PC-3 (cell line): ENCODE data around the gene GFY.

Experiments
- EZH2phosphoT487 ChIP-seq: fragments of 300-600 bp; sonication (generic); IDR thresholded peaks from 2 replicates; pipeline ENCODE4 v1.6.1; 2018; ENCODE audit warnings: mild to moderate bottlenecking, antibody characterized with exemption, low read length, borderline replicate concordance
- TF ChIP-seq, protein P1 (sequence below): fragments of 300-600 bp; sonication (generic); conservative IDR thresholded peaks from 2 replicates; pipeline ENCODE4 v1.5.1; 2017; ENCODE audit warnings: antibody characterized with exemption, low read depth, mild to moderate bottlenecking, low read length

DNA sequence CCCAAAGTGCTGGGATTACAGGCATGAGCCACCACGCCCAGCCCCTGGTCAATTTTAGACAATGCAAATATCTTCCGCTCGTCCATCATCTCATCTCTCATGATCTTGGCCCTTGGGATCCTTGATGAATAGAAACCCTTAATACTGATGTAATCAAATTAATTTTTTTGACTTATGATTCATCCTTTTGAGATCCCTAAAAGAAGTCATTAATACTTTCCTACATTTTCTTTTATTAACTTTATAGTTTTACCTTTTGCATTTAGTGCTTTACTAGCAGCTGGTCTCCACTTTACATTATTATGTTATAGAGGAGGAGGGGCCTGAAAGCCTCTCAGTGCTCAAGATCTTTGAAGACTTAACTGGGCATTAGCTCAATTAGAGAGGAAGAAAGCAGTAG is 44.8 kb upstream of the GFY start:
- TF ChIP-seq, protein P1, sequence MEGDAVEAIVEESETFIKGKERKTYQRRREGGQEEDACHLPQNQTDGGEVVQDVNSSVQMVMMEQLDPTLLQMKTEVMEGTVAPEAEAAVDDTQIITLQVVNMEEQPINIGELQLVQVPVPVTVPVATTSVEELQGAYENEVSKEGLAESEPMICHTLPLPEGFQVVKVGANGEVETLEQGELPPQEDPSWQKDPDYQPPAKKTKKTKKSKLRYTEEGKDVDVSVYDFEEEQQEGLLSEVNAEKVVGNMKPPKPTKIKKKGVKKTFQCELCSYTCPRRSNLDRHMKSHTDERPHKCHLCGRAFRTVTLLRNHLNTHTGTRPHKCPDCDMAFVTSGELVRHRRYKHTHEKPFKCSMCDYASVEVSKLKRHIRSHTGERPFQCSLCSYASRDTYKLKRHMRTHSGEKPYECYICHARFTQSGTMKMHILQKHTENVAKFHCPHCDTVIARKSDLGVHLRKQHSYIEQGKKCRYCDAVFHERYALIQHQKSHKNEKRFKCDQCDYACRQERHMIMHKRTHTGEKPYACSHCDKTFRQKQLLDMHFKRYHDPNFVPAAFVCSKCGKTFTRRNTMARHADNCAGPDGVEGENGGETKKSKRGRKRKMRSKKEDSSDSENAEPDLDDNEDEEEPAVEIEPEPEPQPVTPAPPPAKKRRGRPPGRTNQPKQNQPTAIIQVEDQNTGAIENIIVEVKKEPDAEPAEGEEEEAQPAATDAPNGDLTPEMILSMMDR, result no peak
- no peak for TF ChIP-seq EZH2phosphoT487
